Gastroesophageal sphincter (tissue), 3 donors: Measurements from ENCODE around the gene ADORA1.

ENCODE experiments used
- CTCF ChIP-seq, 4 experiments: fragments of 200-600 bp in 2 of 4; fragments of 450-650 bp in 2 of 4; sonication (generic) in 1 of 4; IDR thresholded peaks; one replicate each; pipeline ENCODE4 v1.5.1; 2017 to 2019; ENCODE audit warnings: antibody characterized with exemption in 4 of 4, mild to moderate bottlenecking in 2 of 4, moderate library complexity in 2 of 4
- POLR2A ChIP-seq, 2 donors: fragments of 450-650 bp; IDR thresholded peaks; one replicate each; pipeline ENCODE4 v1.6.1; 2017; ENCODE audit warnings: antibody characterized with exemption in 2 of 2, mild to moderate bottlenecking in 2 of 2, moderate library complexity in 1 of 2
- POLR2AphosphoS5 ChIP-seq: sonication (generic); formaldehyde crosslinking; IDR thresholded peaks from one replicate; pipeline ENCODE4 v1.6.1; 2017; ENCODE audit warnings: antibody characterized with exemption

GRCh38 chr1:203124011-203124410, 3.5 kb upstream of the ADORA1 start:
- TF ChIP-seq POLR2AphosphoS5 (no peak), CTCF (IDR thresholded peaks at IDR 0.05) (no peak), POLR2A (IDR thresholded peaks at IDR 0.05) (no peak)
